KOPT-K1 (cell line): ENCODE measurements around the gene RPS8.
"Not testable (repeated sequence)": the region's sequence is repeated elsewhere in the genome, so short reads cannot be mapped to it uniquely, and the experiment has no call there.

Experiments
- H3K27ac ChIP-seq: fragments of 200-600 bp; sonication (generic); 2 replicates; pipeline ENCODE4 v1.5.1; 2016; ENCODE audit warnings: antibody characterized with exemption, mild to moderate bottlenecking, low read depth, low read length; ENCODE audit not compliant: poor library complexity, severe bottlenecking
- H3K36me3 ChIP-seq: fragments of 200-600 bp; sonication (generic); 2 replicates; pipeline ENCODE4 v1.5.1; 2017; ENCODE audit warnings: antibody characterized with exemption, mild to moderate bottlenecking, low read length, moderate library complexity; ENCODE audit not compliant: insufficient read depth
- H3K9me3 ChIP-seq: fragments of 200-600 bp; sonication (generic); 2 replicates; pipeline ENCODE4 v1.5.1; 2017; ENCODE audit warnings: antibody characterized with exemption, low read length, mild to moderate bottlenecking; ENCODE audit not compliant: insufficient read depth, poor library complexity, severe bottlenecking

RPS8 gene

GRCh38 chr1:44775078-44775929 lies at the start of gene RPS8:
TSS of gene RPS8 (plus strand) at chr1:44775540. CDS start at chr1:44775597, 57 bp downstream.
- no peaks in the 10 kb centered on the region for H3K9me3 ChIP-seq
- peaks cover 41% of the 10 kb centered on the region for H3K36me3 ChIP-seq
- H3K27ac ChIP-seq: peak within 1 kb of the TSS; percentile 76

- H3K9me3 ChIP-seq: no peaks in the 10 kb centered on the region
- peaks cover 10% of the 10 kb centered on the region for H3K36me3 ChIP-seq
- H3K27ac ChIP-seq: peak within 1 kb of the TSS; percentile 94
Observed at GRCh38 chr1:44730741-44731512, 44.4 kb upstream of the RPS8 start, which contains the start of gene RNU5D-1. TSS of gene RNU5D-1 (minus strand) at chr1:44731170.

GRCh38 chr1:44733365-44733764 lies 42.0 kb upstream of the RPS8 start:
- no peak overlapping the region for H3K27ac ChIP-seq
- no peaks in the 10 kb centered on the region for H3K36me3 ChIP-seq
- H3K9me3 ChIP-seq: no peaks in the 10 kb centered on the region

GRCh38 chr1:44733784-44734183 lies 41.6 kb upstream of the RPS8 start:
- H3K27ac ChIP-seq: no peak overlapping the region
- H3K9me3 ChIP-seq: no peaks in the 10 kb centered on the region
- no peaks in the 10 kb centered on the region for H3K36me3 ChIP-seq

- H3K9me3 ChIP-seq: no peaks in the 10 kb centered on the region
- H3K36me3 ChIP-seq: peaks cover 3% of the 10 kb centered on the region
- no peak overlapping the region for H3K27ac ChIP-seq
Observed at GRCh38 chr1:44735992-44736391, 39.3 kb upstream of the RPS8 start.

- Histone ChIP-seq H3K36me3 (peaks cover 32% of the 10 kb centered on the region), H3K27ac (peak overlapping the region; percentile 93)
- H3K9me3 ChIP-seq: not testable (repeated sequence)
Observed at GRCh38 chr1:44738953-44739306, 36.4 kb upstream of the RPS8 start.

- peaks cover 38% of the 10 kb centered on the region for H3K36me3 ChIP-seq
- no peaks in the 10 kb centered on the region for H3K9me3 ChIP-seq
- peak within 1 kb of the TSS; percentile 93 for H3K27ac ChIP-seq
Observed at GRCh38 chr1:44739307-44740178, 35.8 kb upstream of the RPS8 start, which contains the start of gene KIF2C. TSS of gene KIF2C (plus strand) at chr1:44739837. CDS start at chr1:44739933, 96 bp downstream.

GRCh38 chr1:44740179-44740617 lies 35.1 kb upstream of the RPS8 start:
- Histone ChIP-seq H3K36me3 (peaks cover 44% of the 10 kb centered on the region), H3K9me3 (no peaks in the 10 kb centered on the region), H3K27ac (peak overlapping the region; percentile 93)

GRCh38 chr1:44743211-44743610 lies 32.1 kb upstream of the RPS8 start:
- Histone ChIP-seq H3K9me3 (no peaks in the 10 kb centered on the region), H3K27ac (peak overlapping the region; percentile 6), H3K36me3 (peaks cover 74% of the 10 kb centered on the region)

GRCh38 chr1:44747878-44748277 lies 27.5 kb upstream of the RPS8 start:
- Histone ChIP-seq H3K27ac (no peak overlapping the region), H3K9me3 (no peaks in the 10 kb centered on the region), H3K36me3 (peaks cover 99% of the 10 kb centered on the region)

GRCh38 chr1:44757420-44757819 lies 17.9 kb upstream of the RPS8 start:
- peaks cover 100% of the 10 kb centered on the region for H3K36me3 ChIP-seq
- H3K9me3 ChIP-seq: no peaks in the 10 kb centered on the region
- H3K27ac ChIP-seq: peak overlapping the region; percentile 9

- Histone ChIP-seq H3K9me3 (no peaks in the 10 kb centered on the region), H3K36me3 (peaks cover 100% of the 10 kb centered on the region), H3K27ac (no peak overlapping the region)
Observed at GRCh38 chr1:44759077-44759476, 16.3 kb upstream of the RPS8 start.

GRCh38 chr1:44760876-44761275 lies 14.5 kb upstream of the RPS8 start:
- peaks cover 100% of the 10 kb centered on the region for H3K36me3 ChIP-seq
- H3K9me3 ChIP-seq: no peaks in the 10 kb centered on the region
- H3K27ac ChIP-seq: no peak overlapping the region

GRCh38 chr1:44766421-44766820 lies 8.9 kb upstream of the RPS8 start:
- not testable (repeated sequence) for H3K27ac ChIP-seq, H3K9me3 ChIP-seq
- H3K36me3 ChIP-seq: peaks cover 79% of the 10 kb centered on the region
